OCI-LY3 (cell line): ENCODE measurements around the gene SLC39A1.

ENCODE experiments used
- H2AFZ ChIP-seq: fragments of 200-600, 300-600 bp; shearing (Covaris generic); 2 replicates; pipeline ENCODE4 v1.6.0; 2014; ENCODE audit warnings: antibody characterized with exemption, low read depth, low read length
- H3K27ac ChIP-seq: fragments of 200-600, 300-600 bp; sonication (generic); 2 replicates; pipeline ENCODE4 v1.5.1; 2014; ENCODE audit warnings: mild to moderate bottlenecking, low read length, moderate library complexity, mixed read lengths
- H3K27me3 ChIP-seq: fragments of 200-600, 300-600 bp; sonication (generic); 2 replicates; pipeline ENCODE4 v1.6.1; 2014; ENCODE audit warnings: low read depth, low read length, mixed read lengths
- H3K36me3 ChIP-seq: fragments of 200-600, 300-600 bp; sonication (generic); replicated peaks from 2 replicates; pipeline ENCODE3; 2014; ENCODE audit warnings: low read depth, low read length, mixed read lengths
- H3K4me1 ChIP-seq: fragments of 300-600, 200-600 bp; sonication (generic); 2 replicates; pipeline ENCODE4 v1.6.1; 2014; ENCODE audit warnings: low read length, mixed read lengths
- H3K4me2 ChIP-seq: fragments of 200-600, 300-600 bp; sonication (generic); 2 replicates; pipeline ENCODE4 v1.6.1; 2014; ENCODE audit warnings: low read length, mixed read lengths
- H3K4me3 ChIP-seq: fragments of 300-600, 200-600 bp; sonication (generic); 2 replicates; pipeline ENCODE4 v1.5.1; 2014; ENCODE audit warnings: antibody characterized with exemption, mild to moderate bottlenecking, low read length, moderate library complexity
- H3K79me2 ChIP-seq: fragments of 300-600, 200-600 bp; shearing (Covaris generic); 2 replicates; pipeline ENCODE4 v1.6.1; 2014; ENCODE audit warnings: mild to moderate bottlenecking, low read length, mixed read lengths
- H3K9ac ChIP-seq: fragments of 300-600, 200-600 bp; shearing (Covaris generic); 2 replicates; pipeline ENCODE4 v1.6.0; 2014; ENCODE audit warnings: mild to moderate bottlenecking, low read length, moderate library complexity
- H3K9me3 ChIP-seq: fragments of 200-600, 300-600 bp; shearing (Covaris generic); 2 replicates; pipeline ENCODE4 v1.6.1; 2014; ENCODE audit warnings: low read length, mixed read lengths; ENCODE audit not compliant: insufficient read depth
- H4K20me1 ChIP-seq: fragments of 200-600, 300-600 bp; sonication (generic); 2 replicates; pipeline ENCODE4 v1.6.1; 2016; ENCODE audit warnings: low read length, mixed read lengths; ENCODE audit not compliant: insufficient read depth
- CTCF ChIP-seq: fragments of 200-600, 300-600 bp; sonication (generic); IDR thresholded peaks from 2 replicates; pipeline ENCODE4 v1.5.1; 2014; ENCODE audit warnings: antibody characterized with exemption, low read length, low read depth
- EZH2phosphoT487 ChIP-seq: fragments of 200-600 bp; shearing (Covaris generic); IDR thresholded peaks from 2 replicates; pipeline ENCODE4 v1.6.1; 2018; ENCODE audit warnings: antibody characterized with exemption, mixed run types, low read depth

SLC39A1 gene

GRCh38 chr1:153946622-153947241 lies 16.6 kb downstream of the SLC39A1 start, which contains the start of gene DENND4B:
TSS of gene DENND4B (minus strand) at chr1:153946718. CDS start at chr1:153944374, 2,344 bp downstream.
- peak within 1 kb of the TSS; percentile 98 for H3K9ac ChIP-seq
- no peak for TF ChIP-seq EZH2phosphoT487
- TF ChIP-seq CTCF, result peak; percentile 81
- H3K4me1 ChIP-seq, result peaks cover 53% of the 10 kb centered on the region
- 0 out of 2 replicates have a peak, but pooled peaks cover under 1% of the 10 kb centered on the region for H4K20me1 ChIP-seq
- H3K4me3 ChIP-seq, result peak within 1 kb of the TSS; percentile 83
- H2AFZ ChIP-seq, result no peak within 1 kb of the TSS
- H3K4me2 ChIP-seq, result peak within 1 kb of the TSS; percentile 94
- no peaks in the 10 kb centered on the region for H3K9me3 ChIP-seq
- H3K27me3 ChIP-seq, result no peaks in the 10 kb centered on the region
- H3K79me2 ChIP-seq, result peaks cover 59% of the 10 kb centered on the region
- H3K36me3 ChIP-seq, result peaks cover 63% of the 10 kb centered on the region
- peak within 1 kb of the TSS; percentile 94 for H3K27ac ChIP-seq

GRCh38 chr1:153945795-153946621 lies 17.3 kb downstream of the SLC39A1 start:
- no peaks in the 10 kb centered on the region for H3K27me3 ChIP-seq
- H3K4me3 ChIP-seq, result peak overlapping the region; percentile 83
- peaks cover 64% of the 10 kb centered on the region for H3K36me3 ChIP-seq
- H3K79me2 ChIP-seq, result peaks cover 54% of the 10 kb centered on the region
- H3K9ac ChIP-seq, result peak overlapping the region; percentile 98
- peak overlapping the region; percentile 94 for H3K4me2 ChIP-seq
- peak overlapping the region; percentile 94 for H3K27ac ChIP-seq
- no peak overlapping the region for H2AFZ ChIP-seq
- no peaks in the 10 kb centered on the region for H4K20me1 ChIP-seq
- H3K4me1 ChIP-seq, result peaks cover 53% of the 10 kb centered on the region
- TF ChIP-seq CTCF, result no peak
- no peak for TF ChIP-seq EZH2phosphoT487
- H3K9me3 ChIP-seq, result no peaks in the 10 kb centered on the region

- Histone ChIP-seq H3K4me3 (peak overlapping the region; percentile 83), H3K9ac (peak overlapping the region; percentile 98), H3K4me1 (peaks cover 52% of the 10 kb centered on the region), H3K4me2 (peak overlapping the region; percentile 94), H3K9me3 (no peaks in the 10 kb centered on the region), H3K79me2 (peaks cover 47% of the 10 kb centered on the region), H4K20me1 (no peaks in the 10 kb centered on the region), H3K27me3 (no peaks in the 10 kb centered on the region), H3K27ac (peak overlapping the region; percentile 94), H2AFZ (no peak overlapping the region), H3K36me3 (peaks cover 64% of the 10 kb centered on the region)
- TF ChIP-seq EZH2phosphoT487, result no peak
- no peak for TF ChIP-seq CTCF
Measured at GRCh38 chr1:153945131-153945794, 18.1 kb downstream of the SLC39A1 start.

GRCh38 chr1:153944827-153945117 lies 18.6 kb downstream of the SLC39A1 start:
- Histone ChIP-seq H3K36me3 (peaks cover 65% of the 10 kb centered on the region), H3K79me2 (peaks cover 43% of the 10 kb centered on the region), H3K27me3 (no peaks in the 10 kb centered on the region), H3K9me3 (no peaks in the 10 kb centered on the region), H4K20me1 (no peaks in the 10 kb centered on the region), H3K27ac (peak overlapping the region; percentile 94), H3K4me3 (peak overlapping the region; percentile 83), H3K9ac (peak overlapping the region; percentile 98), H3K4me2 (peak overlapping the region; percentile 94), H2AFZ (no peak overlapping the region), H3K4me1 (peaks cover 48% of the 10 kb centered on the region)
- TF ChIP-seq EZH2phosphoT487, result no peak
- TF ChIP-seq CTCF, result no peak
